B cell (primary cell): ENCODE results near the gene EIF3L. TPM values are rescaled to one million over a fixed set of nuclear protein-coding genes. Genes with fewer than 3 reads are reported as not detected.

ENCODE experiments used
- ATAC-seq: fragments of 200-7000 bp; cut with Tn5 transposase; one replicate; pipeline ENCODE4 v1.10.0; 2021; ENCODE audit warnings: low read depth, mild to moderate bottlenecking, moderate number of reproducible peaks, moderate library complexity
- CTCF ChIA-PET: fragments of 350-600 bp; sonication (Branson Sonifier 250); formaldehyde crosslinking; loops from one replicate; lab custom pipeline; 2021; ENCODE audit warnings: antibody characterized with exemption, inconsistent platforms; lab: Charles Lee
- POLR2A ChIA-PET: fragments of 350-600 bp; sonication (Branson Sonifier 250); formaldehyde crosslinking; loops from one replicate; lab custom pipeline; 2021; ENCODE audit warnings: antibody characterized with exemption; lab: Charles Lee
- DNase-seq: peaks from one replicate; pipeline ENCODE4 v3.0.0; 2013
- H2AFZ ChIP-seq: 2 replicates; pipeline ENCODE4 v1.6.1; 2012; ENCODE audit warnings: mild to moderate bottlenecking, low read depth, low read length; ENCODE audit not compliant: insufficient read depth, poor library complexity, severe bottlenecking
- H3K27ac ChIP-seq, 2 donors: 1 replicate in 1 of 2; 2 replicates in 1 of 2; pipeline ENCODE4 v1.5.1; 2012 to 2013; ENCODE audit warnings: low read length in 2 of 2, mild to moderate bottlenecking in 2 of 2, moderate library complexity in 1 of 2
- H3K27me3 ChIP-seq, 4 experiments: fragments of 200-600 bp in 1 of 4; sonication (generic) in 1 of 4; replicated peaks in 1 of 4; 1 replicate in 2 of 4; 2 replicates in 2 of 4; pipeline versions ENCODE4 v1.6.1 to v1.7.0; 2013 to 2016; ENCODE audit warnings: low read length in 3 of 4, mild to moderate bottlenecking in 2 of 4, mixed read lengths in 1 of 4, moderate library complexity in 1 of 4; ENCODE audit not compliant: insufficient read depth in 4 of 4, control insufficient read depth in 3 of 4; ENCODE audit errors: control extremely low read depth in 1 of 4
- H3K36me3 ChIP-seq, 2 experiments: replicated peaks in 1 of 2; 1 replicate in 1 of 2; 2 replicates in 1 of 2; pipeline versions ENCODE4 v1.6.1 to v1.7.1; 2013; ENCODE audit warnings: low read length in 1 of 2; ENCODE audit not compliant: insufficient read depth in 2 of 2, control insufficient read depth in 1 of 2; ENCODE audit errors: control extremely low read depth in 1 of 2, extremely low read depth in 1 of 2
- H3K4me1 ChIP-seq, 2 donors: fragments of 200-600 bp in 1 of 2; sonication (generic) in 1 of 2; 1 replicate in 1 of 2; 2 replicates in 1 of 2; pipeline versions ENCODE4 v1.5.1 to v1.6.1; 2013 to 2017; ENCODE audit warnings: low read length in 2 of 2; ENCODE audit not compliant: control insufficient read depth in 2 of 2, insufficient read depth in 2 of 2
- H3K4me2 ChIP-seq: replicated peaks from 2 replicates; pipeline ENCODE3; 2012; ENCODE audit warnings: mild to moderate bottlenecking, low read depth, low read length; ENCODE audit not compliant: poor library complexity, severe bottlenecking
- H3K4me3 ChIP-seq, 5 experiments: fragments of 200-600 bp in 1 of 5; sonication (generic) in 1 of 5; 1 replicate in 3 of 5; 2 replicates in 2 of 5; pipeline versions ENCODE4 v1.5.1 to v1.7.0; 2011 to 2016; ENCODE audit warnings: low read length in 4 of 5, mild to moderate bottlenecking in 4 of 5, low read depth in 2 of 5, control low read depth in 1 of 5, moderate library complexity in 1 of 5; ENCODE audit not compliant: insufficient read depth in 1 of 5; ENCODE audit errors: control extremely low read depth in 1 of 5, extremely low read depth in 1 of 5
- H3K79me2 ChIP-seq: fragments of 200-600 bp; sonication (generic); one replicate; pipeline ENCODE4 v1.6.0; 2016; ENCODE audit warnings: low read length; ENCODE audit not compliant: control insufficient read depth, insufficient read depth
- H3K9ac ChIP-seq: fragments of 200-600 bp; sonication (generic); 2 replicates; pipeline ENCODE4 v1.6.1; 2017; ENCODE audit warnings: mild to moderate bottlenecking, low read length, moderate library complexity
- H3K9me3 ChIP-seq, 3 donors: one replicate each; pipeline versions ENCODE4 v1.6.1 to v1.7.1; 2013; ENCODE audit warnings: low read length in 2 of 3; ENCODE audit not compliant: control insufficient read depth in 2 of 3, insufficient read depth in 1 of 3; ENCODE audit errors: control extremely low read depth in 1 of 3
- H4K20me1 ChIP-seq: 2 replicates; pipeline ENCODE4 v1.6.0; 2012; ENCODE audit warnings: mild to moderate bottlenecking, low read length; ENCODE audit not compliant: insufficient read depth, control insufficient read depth, poor library complexity, severe bottlenecking
- H3K27ac Mint-ChIP-seq: one replicate; pipeline ENCODE4 v1.8.0; 2021; ENCODE audit warnings: mixed read lengths
- H3K27me3 Mint-ChIP-seq: one replicate; pipeline ENCODE4 v1.8.0; 2021; ENCODE audit warnings: mixed read lengths
- H3K4me1 Mint-ChIP-seq: one replicate; pipeline ENCODE4 v1.8.0; 2021; ENCODE audit warnings: mixed read lengths
- H3K4me3 Mint-ChIP-seq: one replicate; pipeline ENCODE4 v1.8.0; 2021; ENCODE audit warnings: mixed read lengths
- H3K9me3 Mint-ChIP-seq: one replicate; pipeline ENCODE4 v1.8.0; 2022; ENCODE audit warnings: mixed read lengths; ENCODE audit not compliant: insufficient read depth
- CTCF ChIP-seq: fragments of 200-600 bp; IDR thresholded peaks from one replicate; pipeline ENCODE4 v1.8.0; 2022; ENCODE audit warnings: antibody characterized with exemption, mild to moderate bottlenecking
- EZH2 ChIP-seq: IDR thresholded peaks from 2 replicates; pipeline ENCODE4 v1.6.1; 2012; ENCODE audit warnings: borderline replicate concordance, low read depth, mild to moderate bottlenecking, moderate library complexity, low read length; ENCODE audit not compliant: insufficient read depth, poor library complexity, severe bottlenecking
- WGBS: methylation state at CpG from one replicate; pipeline ENCODE4 v1.1.5; 2013; ENCODE audit warnings: missing lambda C conversion rate; ENCODE audit not compliant: insufficient coverage; 5-methylcytosine and 5-hydroxymethylcytosine counted together
- intact Hi-C: fragments of 100-400 bp; cut with micrococcal nuclease; formaldehyde crosslinking; loops from one replicate; pipeline ENCODE4 v1.10.0; 2022
- polyA plus RNA-seq: library from polyadenylated mRNA; depleted of rRNA; stranded (reverse); fragments of >200 nt; gene quantifications from 2 replicates; pipeline ENCODE4 v1.2.3, GENCODE V29; 2012
- total RNA-seq, 2 donors: library from RNA; stranded (reverse); fragments of 120-200 nt in 1 of 2; gene quantifications; 1 replicate in 1 of 2; 2 replicates in 1 of 2; pipeline versions ENCODE4 v1.2.3 to v1.2.4, GENCODE V29; 2013 to 2022

The EIF3L gene
- total and polyA plus RNA-seq, 2 donors (not counting 1 experiment from before 2014, with no cell fraction given): 430 to 560 TPM

DNA sequence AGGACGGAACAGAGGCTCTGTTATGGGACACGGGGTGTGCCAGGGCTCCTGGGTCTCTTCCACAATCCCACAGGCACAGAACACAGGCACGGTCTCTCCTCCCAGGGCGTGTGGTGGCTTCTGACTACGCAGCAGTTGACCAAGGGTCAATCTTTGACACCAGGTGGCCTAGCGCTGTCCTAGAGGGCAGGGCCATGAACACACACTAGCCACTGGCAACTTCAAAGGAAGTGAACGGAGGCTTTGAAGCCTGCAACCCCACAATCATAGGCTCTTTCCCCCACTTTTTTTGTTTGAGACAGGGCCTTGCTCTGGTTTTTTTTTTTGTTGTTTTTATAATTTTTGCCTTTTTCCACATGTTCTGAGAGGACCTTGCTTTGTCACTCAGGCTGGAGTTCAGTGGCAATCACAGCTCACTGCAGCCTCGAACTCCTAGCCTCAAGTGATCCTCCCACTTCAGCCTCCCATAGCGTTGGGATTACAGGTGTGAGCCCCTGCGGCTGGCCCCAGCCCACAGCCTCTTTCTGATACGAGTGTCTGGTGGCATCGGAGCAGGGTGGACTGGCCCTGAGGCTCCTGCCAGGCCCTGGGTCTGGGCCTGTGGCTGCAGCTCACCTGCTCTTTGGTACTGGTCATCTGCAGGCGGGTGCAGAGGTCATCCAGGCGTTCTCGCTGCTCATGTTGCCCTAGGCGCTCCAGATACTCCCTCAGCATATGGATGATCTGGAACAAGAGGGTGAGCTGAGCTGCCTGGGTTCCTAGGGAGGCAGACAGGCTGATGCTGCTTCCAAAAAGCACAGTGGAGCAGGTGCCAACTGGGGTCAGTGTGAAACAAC lies 17.0 kb upstream of the EIF3L start:
- Histone ChIP-seq H3K36me3 (peaks cover 0 to 41% of the 10 kb centered on the region in 2 experiments), H3K27ac (no peak overlapping the region), H3K4me1 (no peaks in the 10 kb centered on the region), H3K79me2 (peaks cover 3% of the 10 kb centered on the region), H3K4me3 (no peak overlapping the region), H3K4me2 (no peak overlapping the region), H3K9me3 (no peaks in the 10 kb centered on the region), H3K9ac (no peak overlapping the region), H4K20me1 (no peaks in the 10 kb centered on the region), H2AFZ (no peak overlapping the region), H3K27me3 (no peaks in the 10 kb centered on the region)
- no peak for ATAC-seq
- H3K4me3 Mint-ChIP-seq: no peak overlapping the region
- ChIA-PET POLR2A (no interaction called here), CTCF (no interaction called here)
- no peaks in the 10 kb centered on the region for H3K27me3 Mint-ChIP-seq
- WGBS: 98% methylated on average over 16 of the region's 16 CpGs
- intact Hi-C loops: no loop called here
- no peaks in the 10 kb centered on the region for H3K9me3 Mint-ChIP-seq
- H3K27ac Mint-ChIP-seq: no peak overlapping the region
- H3K4me1 Mint-ChIP-seq: no peaks in the 10 kb centered on the region
- no peak for DNase-seq
- TF ChIP-seq CTCF (no peak), EZH2 (no peak)
